Activated T-cell treated with anti-CD3 and anti-CD28 coated beads, Interleukin-2, amount 50 U/mL, for 48 hours (primary cell): ENCODE measurements around the gene SAMD14.

Source experiments
- DNase-seq, 2 experiments: peaks; one replicate each; pipeline ENCODE4 v3.0.0-alpha.2; 2020

Gene SAMD14

GRCh38 chr17:50111673-50112655 is 18.0 kb downstream of the SAMD14 start:
- no peak for DNase-seq

- DNase-seq: no peak
These were observed 19.2 kb downstream of the SAMD14 start for GRCh38 chr17:50110591-50111349.

DNA sequence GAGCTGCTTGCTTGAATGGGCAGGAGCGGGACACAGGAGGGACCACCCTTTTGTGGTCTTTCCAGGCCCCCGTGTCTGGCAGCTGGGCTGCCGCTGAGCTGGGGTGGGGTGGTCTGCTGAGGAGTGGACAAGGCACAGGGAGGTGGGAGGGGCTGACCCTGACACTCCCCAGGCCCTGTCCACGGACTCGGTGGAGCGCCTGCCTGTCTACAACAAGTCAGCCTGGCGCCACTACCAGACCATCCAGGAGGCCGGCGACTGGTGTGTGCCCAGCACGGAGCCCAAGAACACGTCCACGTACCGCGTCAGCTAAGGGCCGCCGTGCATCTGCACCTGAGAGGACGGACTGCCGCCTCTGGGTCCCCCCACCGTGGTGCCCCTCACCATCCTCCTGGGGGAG is 20.2 kb downstream of the SAMD14 start:
- DNase-seq: no peak

GRCh38 chr17:50109207-50109606 is 20.8 kb downstream of the SAMD14 start:
- DNase-seq: no peak

GRCh38 chr17:50108556-50108955 is 21.4 kb downstream of the SAMD14 start:
- DNase-seq: no peak

GRCh38 chr17:50107790-50108414 is 22.1 kb downstream of the SAMD14 start:
- no peak for DNase-seq

DNA sequence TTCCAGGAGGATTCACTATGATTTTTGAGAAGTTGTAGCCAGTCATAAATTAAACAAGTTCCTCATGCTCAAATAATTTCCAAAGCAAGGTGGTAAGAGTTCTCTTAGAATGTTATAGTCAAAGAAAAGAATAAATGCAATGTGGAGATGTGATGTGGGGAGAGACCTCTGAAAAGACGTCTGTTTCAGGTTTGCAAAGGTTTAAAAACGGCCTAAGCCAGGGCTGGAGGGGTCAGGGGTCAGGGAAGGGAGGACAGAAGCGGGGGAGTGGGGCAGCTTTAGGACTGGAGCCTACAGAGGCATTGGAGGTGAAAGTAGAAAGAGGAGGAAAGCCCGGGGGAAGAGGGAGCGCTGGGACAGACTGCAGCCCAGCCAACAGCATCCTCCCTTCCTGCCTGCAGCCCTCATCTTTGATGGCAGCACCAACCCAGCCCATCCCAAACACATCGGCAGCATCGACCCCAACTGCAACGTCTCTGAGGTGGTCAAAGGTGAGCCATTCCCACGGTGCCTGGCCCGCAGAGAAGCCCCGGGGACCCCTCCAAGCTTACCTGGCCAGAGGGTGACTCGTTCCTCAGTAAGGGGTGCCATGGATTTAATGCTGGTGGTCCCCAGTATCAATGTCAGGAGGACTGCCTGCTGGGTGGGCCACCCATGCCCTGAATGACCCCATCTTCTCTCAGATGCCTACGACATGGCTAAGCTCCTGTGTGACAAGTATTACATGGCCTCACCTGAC is 23.4 kb downstream of the SAMD14 start:
- no peak for DNase-seq

DNA sequence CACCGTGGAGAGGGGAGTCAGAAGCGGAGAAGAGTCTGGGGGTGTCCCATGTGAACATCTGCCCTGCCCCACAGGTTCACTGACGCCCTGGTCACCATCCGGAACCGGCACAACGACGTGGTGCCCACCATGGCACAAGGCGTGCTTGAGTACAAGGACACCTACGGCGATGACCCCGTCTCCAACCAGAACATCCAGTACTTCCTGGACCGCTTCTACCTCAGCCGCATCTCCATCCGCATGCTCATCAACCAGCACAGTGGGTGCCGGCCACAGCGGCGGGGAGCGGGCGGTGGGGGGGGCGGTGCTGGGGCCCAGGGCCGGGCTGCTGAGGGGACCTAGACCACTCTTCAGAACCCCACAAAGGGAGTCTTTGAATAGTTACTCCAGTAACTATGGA is 24.1 kb downstream of the SAMD14 start:
- DNase-seq: no peak

DNA sequence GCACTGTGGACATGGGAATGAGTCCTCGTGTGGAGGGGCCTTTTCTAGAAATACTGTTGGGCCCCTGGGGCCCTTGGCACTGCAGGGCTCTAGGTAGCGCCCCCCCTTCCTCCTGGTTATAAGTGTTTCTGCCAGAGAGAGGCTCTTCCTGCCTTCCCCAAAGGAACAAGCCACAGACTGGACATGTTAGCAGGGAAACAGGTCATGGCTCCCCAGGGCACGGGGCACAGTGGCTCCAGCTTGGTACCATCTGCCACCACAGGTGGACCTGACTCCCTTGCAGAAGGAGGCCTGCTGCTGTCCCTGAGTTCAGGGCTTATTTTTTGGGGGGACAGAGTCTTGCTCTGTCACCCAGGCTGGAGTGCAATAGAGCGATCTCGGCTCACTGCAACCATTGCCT is 26.0 kb downstream of the SAMD14 start:
- DNase-seq: no peak

GRCh38 chr17:50103252-50103651 is 26.7 kb downstream of the SAMD14 start:
- no peak for DNase-seq

DNA sequence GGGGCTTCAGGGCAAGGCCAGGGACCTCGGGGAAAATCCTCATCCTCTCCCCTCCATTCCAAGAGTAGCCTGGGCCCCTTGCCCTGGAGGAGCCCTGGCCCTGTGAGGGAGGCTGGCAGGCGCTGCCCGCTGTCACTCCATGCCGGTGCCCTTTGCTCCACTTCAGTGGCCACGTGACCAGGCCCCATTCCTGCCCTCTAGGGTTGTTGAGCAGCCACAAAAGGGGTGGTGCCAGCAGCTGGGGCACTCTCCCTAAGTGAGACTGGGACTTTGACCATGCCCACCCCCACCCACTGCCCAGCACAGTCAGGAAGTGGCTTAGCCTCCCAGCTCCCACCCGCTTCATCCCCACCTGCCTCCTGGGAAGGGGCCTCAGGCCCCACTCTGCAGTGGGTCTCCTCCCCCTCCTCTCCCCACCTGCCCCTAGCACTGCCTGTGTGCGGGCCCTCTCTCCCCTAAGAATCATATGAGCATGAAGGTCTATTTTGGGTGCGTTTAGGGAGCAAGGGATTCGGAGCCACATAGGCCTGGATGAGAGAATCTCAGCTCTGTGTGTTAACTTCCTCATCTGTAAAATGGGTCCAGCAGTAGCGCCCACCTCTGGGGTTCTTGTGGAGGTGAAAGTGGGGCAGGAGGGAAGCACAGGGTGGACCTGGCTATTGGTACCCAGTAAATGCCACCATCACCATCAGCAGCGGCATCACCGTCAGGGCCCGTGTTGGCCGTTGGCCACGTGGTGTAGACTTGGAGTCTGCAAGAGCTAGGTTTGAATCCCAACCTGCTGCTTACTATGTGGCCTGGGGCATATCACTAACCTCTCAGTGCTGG is 27.6 kb downstream of the SAMD14 start:
- no peak for DNase-seq

GRCh38 chr17:50101346-50102163 is 28.4 kb downstream of the SAMD14 start:
- DNase-seq: no peak

DNA sequence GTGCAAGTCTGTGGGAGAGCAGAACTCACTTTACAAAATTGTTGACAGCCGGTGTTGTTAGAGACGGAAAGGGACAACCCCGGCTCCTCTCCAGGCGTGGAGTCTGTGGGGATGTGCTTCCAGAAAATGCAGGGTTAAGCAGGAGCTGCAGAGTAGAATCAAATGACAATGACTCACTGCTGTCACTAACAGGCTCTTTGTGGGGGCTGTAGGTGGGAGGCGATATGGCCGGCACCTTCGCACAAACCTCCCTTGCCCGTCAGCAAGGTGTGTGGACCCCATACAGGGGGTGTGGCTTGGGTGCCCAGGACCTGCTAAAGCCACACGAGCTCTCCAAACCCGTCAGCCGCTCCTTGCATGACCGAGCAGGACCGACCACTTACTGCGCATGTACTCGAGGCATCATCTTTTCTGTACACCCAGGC is 29.0 kb downstream of the SAMD14 start:
- DNase-seq: no peak

DNA sequence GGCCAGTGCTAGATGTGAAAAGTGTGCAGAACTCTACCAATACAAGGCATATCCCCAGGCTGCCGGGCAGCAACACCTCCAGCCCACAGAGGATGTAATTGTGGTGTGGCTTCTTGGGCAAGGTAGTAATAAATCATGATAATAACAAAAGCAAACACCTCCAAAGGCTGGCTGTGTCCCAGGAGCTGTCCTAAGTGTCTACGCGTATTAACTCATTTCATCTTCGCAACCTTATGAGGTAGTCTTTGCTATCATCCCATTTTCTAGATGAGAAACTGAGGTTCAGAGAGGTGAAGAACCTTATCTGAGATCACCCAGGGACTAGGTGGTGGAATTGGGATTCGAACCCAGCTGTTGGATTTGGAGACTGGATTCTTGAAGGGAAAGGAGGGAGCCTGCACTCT is 29.5 kb downstream of the SAMD14 start:
- no peak for DNase-seq

- DNase-seq: no peak
These were observed 31.0 kb downstream of the SAMD14 start for GRCh38 chr17:50099003-50099402.

GRCh38 chr17:50098583-50098982 is 31.4 kb downstream of the SAMD14 start:
- no peak for DNase-seq

GRCh38 chr17:50097926-50098325 is 32.0 kb downstream of the SAMD14 start:
- DNase-seq: no peak

GRCh38 chr17:50097455-50097854 is 32.5 kb downstream of the SAMD14 start:
- DNase-seq: no peak

GRCh38 chr17:50096758-50097157 is 33.2 kb downstream of the SAMD14 start:
- no peak for DNase-seq

- DNase-seq: no peak
These were observed 33.9 kb downstream of the SAMD14 start for GRCh38 chr17:50096092-50096491.

- DNase-seq: no peak
These were observed 34.3 kb downstream of the SAMD14 start for GRCh38 chr17:50095626-50096037.
